Thymus (tissue), 11 donors: ENCODE measurements around the gene VAC14. TPM values are rescaled to one million over a fixed set of nuclear protein-coding genes. Genes with fewer than 3 reads are reported as not detected.

ENCODE experiments used
- DNase-seq, 9 donors: peaks; one replicate each; pipeline ENCODE4 v3.0.0-alpha.2; 2013; ENCODE audit warnings: low spot score in 9 of 9, low read depth in 6 of 9, missing footprints in 1 of 9
- H3K27ac ChIP-seq, 2 donors: one replicate each; pipeline ENCODE4 v1.5.1; 2013; ENCODE audit warnings: control low read depth in 1 of 2, low read depth in 1 of 2, low read length in 1 of 2, mild to moderate bottlenecking in 1 of 2, moderate library complexity in 1 of 2
- H3K27me3 ChIP-seq, 2 donors: one replicate each; pipeline ENCODE4 v1.5.1; 2013; ENCODE audit warnings: low read length in 1 of 2; ENCODE audit not compliant: control insufficient read depth in 2 of 2, insufficient read depth in 1 of 2
- H3K36me3 ChIP-seq, 2 donors: one replicate each; pipeline ENCODE4 v1.5.1; 2013; ENCODE audit warnings: low read length in 1 of 2, mild to moderate bottlenecking in 1 of 2, moderate library complexity in 1 of 2; ENCODE audit not compliant: control insufficient read depth in 2 of 2, insufficient read depth in 2 of 2
- H3K4me1 ChIP-seq, 2 donors: one replicate each; pipeline ENCODE4 v1.5.1; 2013; ENCODE audit warnings: low read length in 2 of 2; ENCODE audit not compliant: control insufficient read depth in 2 of 2, insufficient read depth in 2 of 2
- H3K4me3 ChIP-seq, 2 donors: one replicate each; pipeline ENCODE4 v1.5.1; 2013; ENCODE audit warnings: low read length in 2 of 2, control low read depth in 1 of 2, mild to moderate bottlenecking in 1 of 2
- H3K9me3 ChIP-seq, 2 donors: one replicate each; pipeline ENCODE4 v1.5.1; 2013; ENCODE audit warnings: low read length in 1 of 2, mild to moderate bottlenecking in 1 of 2; ENCODE audit not compliant: control insufficient read depth in 2 of 2, insufficient read depth in 1 of 2
- WGBS: extraction: QIAGEN DNeasy Blood & Tissue Kit; methylation state at CpG from one replicate; pipeline ENCODE4 v1.1.7; 2013; 5-methylcytosine and 5-hydroxymethylcytosine counted together
- polyA plus RNA-seq: library from polyadenylated mRNA; stranded (reverse); fragments of 200-250 nt; gene quantifications from one replicate; pipeline ENCODE4 v1.2.3, GENCODE V29; 2013
- total RNA-seq: library from RNA; stranded (reverse); fragments of 120-200 nt; gene quantifications from one replicate; pipeline ENCODE4 v1.2.4, GENCODE V29; 2013
- donor health status: healthy.

Gene VAC14
- total and polyA plus RNA-seq, 2 donors: 28.7 to 33.1 TPM

- Histone ChIP-seq H3K27ac (no peak overlapping the region), H3K27me3 (no peaks in the 10 kb centered on the region), H3K36me3 (peaks cover 7 to 9% of the 10 kb centered on the region in 2 donors), H3K9me3 (no peaks in the 10 kb centered on the region), H3K4me1 (peaks cover 0 to 4% of the 10 kb centered on the region in 2 donors), H3K4me3 (no peak overlapping the region)
- no peak for DNase-seq
- WGBS: 88% methylated on average over 7 of the region's 7 CpGs
Observed at GRCh38 chr16:70657956-70658355, 143.0 kb downstream of the VAC14 start.

GRCh38 chr16:70656712-70657263, 144.2 kb downstream of the VAC14 start:
- peaks cover 0 to 4% of the 10 kb centered on the region in 2 donors for H3K4me1 ChIP-seq
- H3K9me3 ChIP-seq: no peaks in the 10 kb centered on the region
- WGBS: 89% methylated on average over 22 of the region's 22 CpGs
- no peak overlapping the region for H3K27ac ChIP-seq
- no peak overlapping the region for H3K4me3 ChIP-seq
- no peaks in the 10 kb centered on the region for H3K27me3 ChIP-seq
- peaks cover 0 to 5% of the 10 kb centered on the region in 2 donors for H3K36me3 ChIP-seq
- DNase-seq: no peak

GRCh38 chr16:70656065-70656711, 144.8 kb downstream of the VAC14 start:
- H3K4me3 ChIP-seq: no peak overlapping the region
- no peak for DNase-seq
- H3K27me3 ChIP-seq: no peaks in the 10 kb centered on the region
- no peak overlapping the region for H3K27ac ChIP-seq
- H3K9me3 ChIP-seq: no peaks in the 10 kb centered on the region
- no peaks in the 10 kb centered on the region for H3K36me3 ChIP-seq
- peaks cover 0 to 4% of the 10 kb centered on the region in 2 donors for H3K4me1 ChIP-seq
- 90% methylated on average over 8 of the region's 8 CpGs for WGBS

- H3K4me1 ChIP-seq: peaks cover 0 to 4% of the 10 kb centered on the region in 2 donors
- H3K27ac ChIP-seq: no peak overlapping the region
- H3K27me3 ChIP-seq: no peaks in the 10 kb centered on the region
- DNase-seq: peak; percentile 34 to 89 (median 82)
- no peaks in the 10 kb centered on the region for H3K36me3 ChIP-seq
- H3K4me3 ChIP-seq: no peak overlapping the region
- H3K9me3 ChIP-seq: no peaks in the 10 kb centered on the region
- 57% methylated on average over 35 of the region's 35 CpGs for WGBS
Observed at GRCh38 chr16:70653809-70654771, 146.9 kb downstream of the VAC14 start.

GRCh38 chr16:70653406-70653805, 147.6 kb downstream of the VAC14 start:
- H3K9me3 ChIP-seq: no peaks in the 10 kb centered on the region
- no peak overlapping the region for H3K27ac ChIP-seq
- no peaks in the 10 kb centered on the region for H3K27me3 ChIP-seq
- no peak overlapping the region for H3K4me3 ChIP-seq
- WGBS: 98% methylated on average over 4 of the region's 4 CpGs
- H3K4me1 ChIP-seq: peaks cover 0 to 4% of the 10 kb centered on the region in 2 donors
- no peaks in the 10 kb centered on the region for H3K36me3 ChIP-seq
- no peak for DNase-seq

GRCh38 chr16:70652322-70652721, 148.6 kb downstream of the VAC14 start:
- H3K9me3 ChIP-seq: no peaks in the 10 kb centered on the region
- DNase-seq: no peak
- H3K27ac ChIP-seq: no peak overlapping the region
- no peak overlapping the region for H3K4me3 ChIP-seq
- H3K27me3 ChIP-seq: no peaks in the 10 kb centered on the region
- WGBS: 91% methylated on average over 2 of the region's 2 CpGs
- H3K4me1 ChIP-seq: peaks cover 0 to 4% of the 10 kb centered on the region in 2 donors
- H3K36me3 ChIP-seq: no peaks in the 10 kb centered on the region

GRCh38 chr16:70651524-70651923, 149.4 kb downstream of the VAC14 start:
- peaks cover 0 to 4% of the 10 kb centered on the region in 2 donors for H3K4me1 ChIP-seq
- no peak overlapping the region for H3K27ac ChIP-seq

GRCh38 chr16:70650216-70650615, 150.7 kb downstream of the VAC14 start:
- Histone ChIP-seq H3K9me3 (no peaks in the 10 kb centered on the region), H3K27me3 (no peaks in the 10 kb centered on the region), H3K4me3 (no peak overlapping the region), H3K36me3 (no peaks in the 10 kb centered on the region), H3K27ac (peak overlapping the region in 1 of 2 donors; percentile 5), H3K4me1 (peaks cover 0 to 4% of the 10 kb centered on the region in 2 donors)
- WGBS: 93% methylated on average over 4 of the region's 4 CpGs
- no peak for DNase-seq

More at GRCh38 chr16:70651524-70651923, 149.4 kb downstream of the VAC14 start:
- 93% methylated on average over 3 of the region's 3 CpGs for WGBS
- no peaks in the 10 kb centered on the region for H3K27me3 ChIP-seq
- no peaks in the 10 kb centered on the region for H3K36me3 ChIP-seq
- DNase-seq: no peak
- no peaks in the 10 kb centered on the region for H3K9me3 ChIP-seq
- no peak overlapping the region for H3K4me3 ChIP-seq

- H3K9me3 ChIP-seq: no peaks in the 10 kb centered on the region
- no peaks in the 10 kb centered on the region for H3K27me3 ChIP-seq
- H3K4me3 ChIP-seq: no peak overlapping the region
- no peak overlapping the region for H3K27ac ChIP-seq
- no peak for DNase-seq
- H3K36me3 ChIP-seq: no peaks in the 10 kb centered on the region
- 96% methylated on average over 7 of the region's 7 CpGs for WGBS
- H3K4me1 ChIP-seq: peaks cover 0 to 4% of the 10 kb centered on the region in 2 donors
Observed at GRCh38 chr16:70649300-70649699, 151.7 kb downstream of the VAC14 start.
